Adrenal gland (tissue), 12 donors: ENCODE measurements around the gene BACE2. TPM values are rescaled to one million over a fixed set of nuclear protein-coding genes. Genes with fewer than 3 reads are reported as not detected.

ENCODE experiments used
- DNase-seq, 7 donors: peaks; one replicate each; pipeline ENCODE4 v3.0.0-alpha.2; 2019 to 2020
- H3K27ac ChIP-seq, 5 donors: fragments of 200-600 bp; sonication (generic) in 4 of 5; 1 replicate in 3 of 5; 2 replicates in 2 of 5; pipeline versions ENCODE4 v1.5.1 to v1.8.0; 2016 to 2020; ENCODE audit warnings: mild to moderate bottlenecking in 1 of 5
- H3K27me3 ChIP-seq: fragments of 200-600 bp; 2 replicates; pipeline ENCODE4 v1.8.0; 2021
- H3K36me3 ChIP-seq, 2 donors: fragments of 200-600 bp; replicated peaks in 1 of 2; 1 replicate in 1 of 2; 2 replicates in 1 of 2; pipeline versions ENCODE4 v1.5.1 to v1.8.0; 2018 to 2022
- H3K4me1 ChIP-seq, 2 donors: fragments of 200-600 bp; replicated peaks in 1 of 2; 1 replicate in 1 of 2; 2 replicates in 1 of 2; pipeline versions ENCODE4 v1.5.1 to v1.8.0; 2018 to 2021
- H3K4me3 ChIP-seq, 4 donors: fragments of 200-600 bp; sonication (generic) in 3 of 4; one replicate each; pipeline ENCODE4 v1.5.1; 2016 to 2018
- H3K9me3 ChIP-seq, 3 donors: fragments of 200-600 bp; sonication (generic) in 1 of 3; replicated peaks in 1 of 3; 1 replicate in 2 of 3; 2 replicates in 1 of 3; pipeline versions ENCODE4 v1.5.1 to v1.8.0; 2016 to 2021
- CTCF ChIP-seq, 6 experiments: fragments of 450-650 bp in 4 of 6; fragments of 200-600 bp in 2 of 6; sonication (generic) in 1 of 6; IDR thresholded peaks; 1 replicate in 5 of 6; 2 replicates in 1 of 6; pipeline versions ENCODE4 v1.5.1 to v1.8.0; 2016 to 2021; ENCODE audit warnings: antibody characterized with exemption in 6 of 6, mild to moderate bottlenecking in 2 of 6, moderate library complexity in 1 of 6
- POLR2A ChIP-seq, 2 donors: fragments of 450-650 bp; IDR thresholded peaks; one replicate each; pipeline ENCODE4 v1.6.1; 2017; ENCODE audit warnings: antibody characterized with exemption in 2 of 2, mild to moderate bottlenecking in 2 of 2, moderate library complexity in 1 of 2
- WGBS, 4 donors: extraction: QIAGEN DNeasy Blood & Tissue Kit in 2 of 4; methylation state at CpG; one replicate each; pipeline versions ENCODE4 v1.1.5 to v1.1.7; 2013 to 2017; 5-methylcytosine and 5-hydroxymethylcytosine counted together
- intact Hi-C, 2 donors: fragments of 100-400 bp; cut with DNase I; formaldehyde crosslinking; loops; one replicate each; pipeline versions ENCODE4 v1.14.1 to v1.15.0; 2022 to 2023
- microRNA-seq, 3 donors: library from miRNA; unstranded; fragments of <30 nt; microRNA quantifications; one replicate each; pipeline ENCODE4, GENCODE V29; 2017 to 2020
- polyA plus RNA-seq, 3 donors: library from polyadenylated mRNA; stranded (reverse); fragments of 200-250 nt in 2 of 3; fragments of 350-450 nt in 1 of 3; fragmentation: Illumina TruSeq in 1 of 3; extraction: RNeasy Lipid Tissue Mini Kit (QIAGEN cat#74804) in 1 of 3; gene quantifications; one replicate each; pipeline ENCODE4 v1.2.3, GENCODE V29; 2013 to 2014
- small RNA-seq, 2 donors: library from RNA; depleted of rRNA; stranded (forward); fragments of <200 nt; gene quantifications; one replicate each; pipeline ENCODE3, GENCODE V24; 2016
- total RNA-seq, 9 donors: library from RNA; depleted of rRNA in 4 of 9; stranded (reverse); fragments of >200 nt in 4 of 9; fragments of 120-200 nt in 1 of 9; fragmentation: NEBNext Ultra II Directional in 1 of 9; extraction: Animal tissue kit (Norgen Biotek cat#: 25700) in 1 of 9; gene quantifications; one replicate each; pipeline versions ENCODE4 v1.1.0 to v1.2.4, GENCODE V29; 2013 to 2023
- donor health status: healthy with polysubstance abuse.
- donor health status: Bipolar disorder and iron deficiency.
- donor health status: DM: yes; HTN: yes; CAD: no.
- donor health status: DM: no; HTN: no; CAD: no.
- donor health status: DM: no; HTN: no; CAD: no.
- donor health status: DM: yes; HTN: yes; CAD: no.

Gene BACE2
- total and polyA plus RNA-seq, 12 donors, result 3.9 to 24.4 (median 13.8) TPM

- Histone ChIP-seq H3K27me3 (no peaks in the 10 kb centered on the region), H3K9me3 (no peaks in the 10 kb centered on the region), H3K4me1 (no peaks in the 10 kb centered on the region), H3K4me3 (no peak overlapping the region), H3K27ac (no peak overlapping the region), H3K36me3 (no peaks in the 10 kb centered on the region)
- no peak for TF ChIP-seq POLR2A (IDR thresholded peaks at IDR 0.05)
- no peak for TF ChIP-seq CTCF (IDR thresholded peaks at IDR 0.05)
- no peak for DNase-seq
- 81 to 85% (median 82%) methylated on average over 7 of the region's 7 CpGs for WGBS, 4 donors
- intact Hi-C loops, result no loop called here
Measured at GRCh38 chr21:41325138-41325912, 157.4 kb downstream of the BACE2 start.

GRCh38 chr21:41326414-41327080 lies 158.6 kb downstream of the BACE2 start:
- H3K9me3 ChIP-seq, result no peaks in the 10 kb centered on the region
- 88 to 91% (median 89%) methylated on average over 6 to 13 of the region's 13 CpGs for WGBS, 4 donors
- H3K4me3 ChIP-seq, result no peak overlapping the region
- H3K27ac ChIP-seq, result no peak overlapping the region
- TF ChIP-seq CTCF (IDR thresholded peaks at IDR 0.05) (no peak), POLR2A (IDR thresholded peaks at IDR 0.05) (no peak)
- H3K27me3 ChIP-seq, result no peaks in the 10 kb centered on the region
- H3K36me3 ChIP-seq, result no peaks in the 10 kb centered on the region
- no peak for DNase-seq
- no peaks in the 10 kb centered on the region for H3K4me1 ChIP-seq
- intact Hi-C loops, result no loop called here

GRCh38 chr21:41327753-41328152 lies 159.8 kb downstream of the BACE2 start:
- WGBS, 4 donors, result 72 to 82% (median 77%) methylated on average over 5 to 8 of the region's 8 CpGs
- no peaks in the 10 kb centered on the region for H3K9me3 ChIP-seq
- no peak for TF ChIP-seq CTCF (IDR thresholded peaks at IDR 0.05)
- TF ChIP-seq POLR2A (IDR thresholded peaks at IDR 0.05), result no peak
- H3K36me3 ChIP-seq, result no peaks in the 10 kb centered on the region
- no peak overlapping the region for H3K27ac ChIP-seq
- intact Hi-C loops, result no loop called here
- no peaks in the 10 kb centered on the region for H3K27me3 ChIP-seq
- H3K4me1 ChIP-seq, result no peaks in the 10 kb centered on the region
- DNase-seq, result no peak
- H3K4me3 ChIP-seq, result no peak overlapping the region

GRCh38 chr21:41328660-41329607 lies 161.0 kb downstream of the BACE2 start:
- Histone ChIP-seq H3K27me3 (no peaks in the 10 kb centered on the region), H3K36me3 (no peaks in the 10 kb centered on the region), H3K27ac (no peak overlapping the region), H3K9me3 (no peaks in the 10 kb centered on the region), H3K4me1 (no peaks in the 10 kb centered on the region), H3K4me3 (no peak overlapping the region)
- no peak for TF ChIP-seq POLR2A (IDR thresholded peaks at IDR 0.05)
- intact Hi-C loops, result no loop called here
- 71 to 74% (median 73%) methylated on average over 16 of the region's 16 CpGs for whole genome bisulfite sequencing, 4 donors
- no peak for DNase-seq

Small RNA genes lying within 50 kb of the gene (microRNA-seq; reads per million reads assigned to microRNA genes)
- 0.28 to 0.45 (median 0.38) reads per million in 3 donors for gene MIR3197

Small RNA genes lying within 50 kb of the gene (small RNA-seq; reads per million reads assigned to genes)
- 0 reads per million in 2 donors for gene MIR3197

Other genes with a start within 250 kb of the BACE2 start
- gene FAM3B, start 148.6 kb downstream of the BACE2 start, total RNA-seq, result under 1 TPM in 3 of 9 donors, not detected in 6; 0.22 to 0.38 (median 0.25) TPM
- under 1 TPM in 1 of 3 donors, not detected in 2; 0.07 TPM for gene FAM3B, start 148.6 kb downstream of the BACE2 start, polyA plus RNA-seq
- 10 to 100 TPM in 1 of 9 donors, 1 to 10 TPM in 7, under 1 TPM in 1; 0.44 to 31.3 (median 4.8) TPM for gene MX2, start 193.9 kb downstream of the BACE2 start, total RNA-seq
- gene MX2, start 193.9 kb downstream of the BACE2 start, polyA plus RNA-seq, result 10 to 100 TPM in 1 of 3 donors, 1 to 10 TPM in 2; 3.1 to 10.4 (median 4.7) TPM